Large intestine (tissue), 3 donors: ENCODE measurements around the gene CCDC192. TPM values are rescaled to one million over a fixed set of nuclear protein-coding genes. Genes with fewer than 3 reads are reported as not detected.

ENCODE experiments used
- DNase-seq, 2 donors: peaks; one replicate each; pipeline versions ENCODE4 v3.0.0 to v3.0.0-alpha.2; 2013
- H3K27ac ChIP-seq: one replicate; pipeline ENCODE4 v1.5.1; 2013; ENCODE audit warnings: low read length
- H3K27me3 ChIP-seq: 2 replicates; pipeline ENCODE4 v1.6.1; 2013; ENCODE audit warnings: low read length; ENCODE audit not compliant: control insufficient read depth, insufficient read depth
- H3K36me3 ChIP-seq: 2 replicates; pipeline ENCODE4 v1.6.1; 2013; ENCODE audit warnings: low read length; ENCODE audit not compliant: control insufficient read depth, insufficient read depth
- H3K4me1 ChIP-seq: one replicate; pipeline ENCODE4 v1.6.1; 2013; ENCODE audit warnings: low read length; ENCODE audit not compliant: control insufficient read depth, insufficient read depth
- H3K4me3 ChIP-seq: one replicate; pipeline ENCODE4 v1.5.1; 2013; ENCODE audit warnings: low read length
- H3K9me3 ChIP-seq: one replicate; pipeline ENCODE4 v1.6.1; 2013; ENCODE audit warnings: mild to moderate bottlenecking, low read depth, low read length, moderate library complexity; ENCODE audit not compliant: control insufficient read depth
- WGBS: methylation state at CpG from one replicate; pipeline ENCODE4 v1.1.5; 2013; ENCODE audit warnings: low lambda C conversion rate; ENCODE audit not compliant: insufficient coverage; 5-methylcytosine and 5-hydroxymethylcytosine counted together
- polyA plus RNA-seq: library from polyadenylated mRNA; unstranded; fragments of 120-200 nt; gene quantifications from one replicate; pipeline ENCODE4 v1.2.1, GENCODE V29; 2013

The CCDC192 gene
- polyA plus RNA-seq, 1 donor = 0.39 TPM

GRCh38 chr5:127928053-127928452, 224.9 kb downstream of the CCDC192 start:
- no peaks in the 10 kb centered on the region for H3K36me3 ChIP-seq
- WGBS = no CpG with 5 or more reads among the region's 4 CpGs
- peaks cover 7% of the 10 kb centered on the region for H3K4me1 ChIP-seq
- no peak for DNase-seq
- no peak overlapping the region for H3K4me3 ChIP-seq
- no peak overlapping the region for H3K27ac ChIP-seq
- no peaks in the 10 kb centered on the region for H3K9me3 ChIP-seq
- H3K27me3 ChIP-seq = no peaks in the 10 kb centered on the region

GRCh38 chr5:127930311-127930710, 227.1 kb downstream of the CCDC192 start:
- DNase-seq = no peak
- Histone ChIP-seq H3K27me3 (no peaks in the 10 kb centered on the region), H3K4me1 (peaks cover 10% of the 10 kb centered on the region), H3K27ac (no peak overlapping the region), H3K9me3 (no peaks in the 10 kb centered on the region), H3K36me3 (no peaks in the 10 kb centered on the region), H3K4me3 (no peak overlapping the region)

DNA sequence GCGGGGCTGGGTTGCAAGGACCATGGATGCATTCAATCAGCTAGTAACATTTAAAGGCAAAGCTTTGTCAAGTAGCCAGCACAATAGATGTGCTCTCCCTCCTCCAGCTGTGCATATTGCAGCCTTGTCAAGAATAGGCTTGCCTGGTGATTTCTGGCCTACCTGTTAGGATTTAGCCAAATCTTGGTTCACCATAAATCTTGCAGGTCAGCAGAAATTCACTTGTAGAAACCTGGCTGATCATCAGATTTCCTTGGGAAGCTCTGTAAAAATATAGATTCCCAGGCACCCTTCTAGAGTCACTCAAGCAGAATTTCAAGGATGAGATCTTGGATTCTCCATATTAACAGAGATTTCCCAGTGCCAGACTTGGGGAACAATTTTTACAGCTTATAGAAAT, 228.2 kb downstream of the CCDC192 start:
- Histone ChIP-seq H3K9me3 (no peaks in the 10 kb centered on the region), H3K36me3 (no peaks in the 10 kb centered on the region), H3K4me3 (no peak overlapping the region), H3K4me1 (peaks cover 6% of the 10 kb centered on the region), H3K27ac (no peak overlapping the region), H3K27me3 (no peaks in the 10 kb centered on the region)
- WGBS = no CpG with 5 or more reads among the region's 1 CpG
- no peak for DNase-seq

GRCh38 chr5:127933348-127933747, 230.2 kb downstream of the CCDC192 start:
- DNase-seq = no peak
- Histone ChIP-seq H3K36me3 (no peaks in the 10 kb centered on the region), H3K4me3 (no peak overlapping the region), H3K27ac (no peak overlapping the region), H3K9me3 (no peaks in the 10 kb centered on the region), H3K4me1 (peaks cover 3% of the 10 kb centered on the region), H3K27me3 (no peaks in the 10 kb centered on the region)
- no CpG with 5 or more reads among the region's 5 CpGs for WGBS

GRCh38 chr5:127934791-127935256, 231.6 kb downstream of the CCDC192 start:
- no peaks in the 10 kb centered on the region for H3K9me3 ChIP-seq
- peak in 1 of 2 donors; percentile 53 for DNase-seq
- no CpG with 5 or more reads among the region's 1 CpG for WGBS
- no peaks in the 10 kb centered on the region for H3K36me3 ChIP-seq
- peaks cover 3% of the 10 kb centered on the region for H3K4me1 ChIP-seq
- no peaks in the 10 kb centered on the region for H3K27me3 ChIP-seq
- no peak overlapping the region for H3K27ac ChIP-seq
- no peak overlapping the region for H3K4me3 ChIP-seq

- WGBS = no CpG with 5 or more reads among the region's 1 CpG
- DNase-seq = no peak
- H3K36me3 ChIP-seq = no peaks in the 10 kb centered on the region
- H3K4me3 ChIP-seq = no peak overlapping the region
- no peaks in the 10 kb centered on the region for H3K9me3 ChIP-seq
- peaks cover 3% of the 10 kb centered on the region for H3K4me1 ChIP-seq
- no peaks in the 10 kb centered on the region for H3K27me3 ChIP-seq
- no peak overlapping the region for H3K27ac ChIP-seq
These were observed 232.2 kb downstream of the CCDC192 start for GRCh38 chr5:127935398-127935797.

GRCh38 chr5:127936439-127936972, 233.3 kb downstream of the CCDC192 start:
- no peaks in the 10 kb centered on the region for H3K36me3 ChIP-seq
- H3K4me3 ChIP-seq = no peak overlapping the region
- DNase-seq = no peak
- no CpG with 5 or more reads among the region's 6 CpGs for WGBS
- H3K27me3 ChIP-seq = no peaks in the 10 kb centered on the region
- peaks cover 9% of the 10 kb centered on the region for H3K4me1 ChIP-seq
- H3K27ac ChIP-seq = no peak overlapping the region
- no peaks in the 10 kb centered on the region for H3K9me3 ChIP-seq

GRCh38 chr5:127938746-127939145, 235.6 kb downstream of the CCDC192 start:
- Histone ChIP-seq H3K27ac (no peak overlapping the region), H3K4me1 (peaks cover 15% of the 10 kb centered on the region), H3K27me3 (no peaks in the 10 kb centered on the region), H3K4me3 (no peak overlapping the region), H3K9me3 (no peaks in the 10 kb centered on the region), H3K36me3 (no peaks in the 10 kb centered on the region)
- WGBS = no CpG with 5 or more reads among the region's 2 CpGs
- DNase-seq = no peak

GRCh38 chr5:127940854-127941253, 237.7 kb downstream of the CCDC192 start:
- DNase-seq = no peak
- 50% methylated on average over 1 of the region's 1 CpG for WGBS

DNA sequence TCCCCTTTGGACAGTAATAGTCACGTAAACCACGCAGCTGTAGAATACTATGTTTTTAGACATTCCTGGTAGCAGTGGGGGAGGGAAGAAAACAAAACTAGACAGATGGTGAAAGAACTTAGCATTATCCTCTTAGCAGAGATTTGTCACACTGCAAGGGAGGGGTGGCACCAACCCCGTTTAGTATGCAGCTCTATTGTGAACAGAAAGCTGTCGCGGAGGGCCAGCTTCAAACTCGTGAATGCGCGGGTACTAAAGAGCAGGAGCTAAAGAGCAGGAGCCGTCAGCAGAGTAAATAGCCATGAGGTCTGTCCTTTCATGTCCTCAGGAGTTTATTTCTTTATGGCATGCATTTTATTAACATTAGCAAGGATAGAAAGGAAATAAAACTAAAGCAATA, 238.5 kb downstream of the CCDC192 start:
- H3K27me3 ChIP-seq = no peaks in the 10 kb centered on the region
- H3K4me1 ChIP-seq = peaks cover 12% of the 10 kb centered on the region
- no peaks in the 10 kb centered on the region for H3K9me3 ChIP-seq
- H3K36me3 ChIP-seq = no peaks in the 10 kb centered on the region
- no peak overlapping the region for H3K4me3 ChIP-seq
- DNase-seq = peak in 1 of 2 donors; percentile 68
- H3K27ac ChIP-seq = peak overlapping the region; percentile 0
- WGBS = 12% methylated on average over 3 of the region's 9 CpGs

More at GRCh38 chr5:127940854-127941253, 237.7 kb downstream of the CCDC192 start:
- Histone ChIP-seq H3K4me1 (peaks cover 12% of the 10 kb centered on the region), H3K27me3 (no peaks in the 10 kb centered on the region), H3K36me3 (no peaks in the 10 kb centered on the region), H3K27ac (peak overlapping the region; percentile 32), H3K4me3 (no peak overlapping the region), H3K9me3 (no peaks in the 10 kb centered on the region)
